ENCODE measurements around the gene HIP1R.

The HIP1R gene

DNA sequence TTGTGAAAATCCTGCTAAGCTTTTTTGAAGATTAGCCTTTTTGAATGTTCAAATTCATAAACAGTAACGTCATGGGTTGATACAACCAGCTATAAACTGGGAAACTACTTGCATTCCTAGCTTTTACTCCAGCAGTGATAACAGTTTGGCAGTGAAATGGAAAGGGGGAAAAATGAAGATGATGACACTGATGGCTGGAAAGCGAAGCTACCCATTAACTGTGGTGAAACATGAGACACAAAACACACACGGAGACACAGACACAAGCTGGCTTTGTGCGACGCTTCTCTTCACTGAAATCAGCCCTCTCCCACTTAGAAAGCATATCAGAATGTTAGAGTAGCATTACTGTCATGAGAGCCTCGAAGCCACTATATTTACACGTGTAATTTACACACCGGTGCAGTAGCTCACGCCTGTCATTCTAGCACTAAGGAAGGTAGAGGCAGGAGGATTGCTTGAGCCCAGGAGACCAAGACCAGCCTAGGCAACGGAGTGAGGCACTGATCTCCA lies 45.0 kb downstream of the HIP1R start:
- peaks cover 9% of the 10 kb centered on the region for H3K4me1 ChIP-seq

DNA sequence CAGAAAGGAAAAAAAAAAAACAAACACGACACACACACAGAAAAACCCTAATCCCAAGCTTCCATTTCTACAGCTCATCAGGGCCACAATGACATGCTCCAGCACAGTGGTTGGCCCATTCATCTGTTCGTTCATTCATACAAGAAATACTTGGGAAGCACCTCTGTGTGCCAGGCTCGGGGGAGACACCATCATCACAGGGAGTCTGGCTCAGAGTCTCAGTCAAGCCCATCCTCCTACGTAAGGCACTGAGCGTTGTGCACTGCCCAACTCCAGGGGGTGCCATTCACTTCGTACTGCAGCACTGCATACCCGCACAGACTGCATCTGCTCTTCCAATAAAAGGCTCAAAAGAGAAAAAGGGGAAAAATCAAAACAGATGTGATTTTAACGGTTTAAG lies 45.4 kb downstream of the HIP1R start:
- no peak overlapping the region for H3K4me2 ChIP-seq (ENCODE audit: low read length)
- peaks cover 9% of the 10 kb centered on the region for H3K4me1 ChIP-seq
- H3K9ac ChIP-seq = no peak overlapping the region
- H3K27ac ChIP-seq = no peak overlapping the region
- H3K79me2 ChIP-seq = peaks cover 69% of the 10 kb centered on the region
- H3K4me3 ChIP-seq (ENCODE audit: low read depth, low read length) = no peak overlapping the region
- no peaks in the 10 kb centered on the region for H3K9me3 ChIP-seq (ENCODE audit: control insufficient read depth, low read length)
- TF ChIP-seq, protein P1, sequence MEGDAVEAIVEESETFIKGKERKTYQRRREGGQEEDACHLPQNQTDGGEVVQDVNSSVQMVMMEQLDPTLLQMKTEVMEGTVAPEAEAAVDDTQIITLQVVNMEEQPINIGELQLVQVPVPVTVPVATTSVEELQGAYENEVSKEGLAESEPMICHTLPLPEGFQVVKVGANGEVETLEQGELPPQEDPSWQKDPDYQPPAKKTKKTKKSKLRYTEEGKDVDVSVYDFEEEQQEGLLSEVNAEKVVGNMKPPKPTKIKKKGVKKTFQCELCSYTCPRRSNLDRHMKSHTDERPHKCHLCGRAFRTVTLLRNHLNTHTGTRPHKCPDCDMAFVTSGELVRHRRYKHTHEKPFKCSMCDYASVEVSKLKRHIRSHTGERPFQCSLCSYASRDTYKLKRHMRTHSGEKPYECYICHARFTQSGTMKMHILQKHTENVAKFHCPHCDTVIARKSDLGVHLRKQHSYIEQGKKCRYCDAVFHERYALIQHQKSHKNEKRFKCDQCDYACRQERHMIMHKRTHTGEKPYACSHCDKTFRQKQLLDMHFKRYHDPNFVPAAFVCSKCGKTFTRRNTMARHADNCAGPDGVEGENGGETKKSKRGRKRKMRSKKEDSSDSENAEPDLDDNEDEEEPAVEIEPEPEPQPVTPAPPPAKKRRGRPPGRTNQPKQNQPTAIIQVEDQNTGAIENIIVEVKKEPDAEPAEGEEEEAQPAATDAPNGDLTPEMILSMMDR (IDR thresholded peaks at IDR 0.05) = peak; percentile 60
- H2AFZ ChIP-seq = no peak overlapping the region
- no peaks in the 10 kb centered on the region for H3K27me3 ChIP-seq (ENCODE audit: control insufficient read depth, insufficient read depth, low read length)
- no peaks in the 10 kb centered on the region for H3K36me3 ChIP-seq (ENCODE audit: control insufficient read depth, insufficient read depth, low read length)

More for the DNA sequence above, 45.0 kb downstream of the HIP1R start:
- H3K27me3 ChIP-seq (ENCODE audit: control insufficient read depth, insufficient read depth, low read length) = no peaks in the 10 kb centered on the region
- H3K4me2 ChIP-seq (ENCODE audit: low read length) = no peak overlapping the region
- H2AFZ ChIP-seq = no peak overlapping the region
- H3K79me2 ChIP-seq = peaks cover 72% of the 10 kb centered on the region
- no peak overlapping the region for H3K4me3 ChIP-seq (ENCODE audit: low read depth, low read length)
- H3K9me3 ChIP-seq (ENCODE audit: control insufficient read depth, low read length) = no peaks in the 10 kb centered on the region
- no peaks in the 10 kb centered on the region for H3K36me3 ChIP-seq (ENCODE audit: control insufficient read depth, insufficient read depth, low read length)
- TF ChIP-seq, protein P1 (IDR thresholded peaks at IDR 0.05) = no peak
- no peak overlapping the region for H3K9ac ChIP-seq
- no peak overlapping the region for H3K27ac ChIP-seq

DNA sequence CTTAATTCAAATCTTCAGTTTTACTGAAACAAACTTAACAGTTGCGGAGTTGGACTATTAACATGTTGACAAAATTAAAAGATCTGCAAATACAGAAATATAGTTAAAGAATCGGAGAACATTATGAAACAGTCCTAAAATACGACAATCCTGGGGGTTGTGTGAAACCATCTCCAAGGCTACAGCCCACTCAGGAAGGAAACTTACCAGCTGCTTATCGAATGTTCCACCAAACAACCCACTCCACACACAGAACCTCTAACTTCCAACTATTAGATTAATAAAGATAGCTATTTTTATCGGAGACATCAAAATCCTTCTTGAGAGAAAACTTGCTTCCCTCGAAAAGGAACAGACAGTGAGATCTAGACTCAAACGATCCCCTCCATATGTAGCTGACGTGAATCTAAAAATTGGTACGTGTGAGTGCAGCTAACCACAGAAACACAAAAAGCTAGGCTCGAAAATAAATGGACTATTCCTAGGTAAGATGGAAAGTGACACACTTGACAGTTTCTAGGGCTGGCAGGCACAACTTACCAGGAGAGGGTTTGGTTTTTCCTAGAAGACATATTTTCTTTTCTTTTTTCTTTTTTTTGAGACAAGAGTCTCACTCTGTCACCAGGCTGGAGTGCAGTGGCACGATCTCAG lies 47.8 kb downstream of the HIP1R start:
- H3K79me2 ChIP-seq = peaks cover 73% of the 10 kb centered on the region
- peaks cover 16% of the 10 kb centered on the region for H3K4me1 ChIP-seq
- no peak overlapping the region for H3K27ac ChIP-seq
- H3K9ac ChIP-seq = no peak overlapping the region
- no peaks in the 10 kb centered on the region for H3K36me3 ChIP-seq (ENCODE audit: control insufficient read depth, insufficient read depth, low read length)
- no peaks in the 10 kb centered on the region for H3K9me3 ChIP-seq (ENCODE audit: control insufficient read depth, low read length)
- H2AFZ ChIP-seq = no peak overlapping the region
- H3K4me2 ChIP-seq (ENCODE audit: low read length) = no peak overlapping the region
- no peaks in the 10 kb centered on the region for H3K27me3 ChIP-seq (ENCODE audit: control insufficient read depth, insufficient read depth, low read length)
- no peak overlapping the region for H3K4me3 ChIP-seq (ENCODE audit: low read depth, low read length)
- TF ChIP-seq, protein P1 (IDR thresholded peaks at IDR 0.05) = no peak

DNA sequence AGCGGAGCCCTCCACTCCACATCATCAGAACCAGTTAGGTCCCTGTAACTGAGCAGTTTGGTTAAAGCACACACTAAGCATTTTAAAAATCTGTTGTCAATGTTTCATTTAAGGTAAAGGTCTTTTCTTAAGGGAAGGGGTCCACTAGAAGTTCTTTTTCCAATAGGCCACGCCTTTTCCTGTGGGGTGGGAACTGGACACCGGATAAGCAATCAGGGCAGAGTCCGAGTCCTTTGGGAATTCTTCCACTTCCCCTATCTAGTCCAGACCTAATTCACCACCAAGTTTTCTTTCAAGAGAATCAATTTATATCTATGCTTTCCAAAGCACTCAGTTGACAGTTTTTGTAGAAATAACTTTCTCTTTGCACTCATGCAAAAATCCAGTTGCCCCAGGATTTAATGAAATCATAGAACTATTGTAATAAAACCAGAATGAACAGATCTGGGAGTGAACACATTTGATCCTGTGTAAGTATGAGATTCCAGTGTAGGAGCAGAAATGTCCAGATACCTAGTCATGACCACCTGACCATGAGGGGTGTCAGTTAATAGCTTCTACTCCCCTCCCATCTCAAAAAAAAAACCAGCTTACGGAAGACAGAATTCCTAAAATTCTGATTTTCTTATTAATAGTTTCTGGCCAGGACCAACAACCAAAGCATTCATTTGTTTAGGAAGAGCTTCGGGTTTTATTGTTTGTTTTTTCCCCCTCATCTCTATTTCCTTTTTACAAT lies 49.0 kb downstream of the HIP1R start:
- Histone ChIP-seq H3K9ac (no peak overlapping the region), H3K27ac (no peak overlapping the region)

More for the DNA sequence above, 49.0 kb downstream of the HIP1R start:
- no peak overlapping the region for H2AFZ ChIP-seq
- H3K4me2 ChIP-seq (ENCODE audit: low read length) = no peak overlapping the region
- H3K9me3 ChIP-seq (ENCODE audit: control insufficient read depth, low read length) = no peaks in the 10 kb centered on the region
- no peaks in the 10 kb centered on the region for H3K27me3 ChIP-seq (ENCODE audit: control insufficient read depth, insufficient read depth, low read length)
- TF ChIP-seq, protein P1 (IDR thresholded peaks at IDR 0.05) = no peak
- H3K4me3 ChIP-seq (ENCODE audit: low read depth, low read length) = no peak overlapping the region
- no peaks in the 10 kb centered on the region for H3K36me3 ChIP-seq (ENCODE audit: control insufficient read depth, insufficient read depth, low read length)
- H3K4me1 ChIP-seq = peaks cover 24% of the 10 kb centered on the region
- H3K79me2 ChIP-seq = peaks cover 64% of the 10 kb centered on the region

All from parathyroid adenoma (tissue), 2 donors.